SK-N-SH (cell line): ENCODE data around the gene ATG4B. TPM values are rescaled to one million over a fixed set of nuclear protein-coding genes. Genes with fewer than 3 reads are reported as not detected.

ENCODE experiments used
- CTCF ChIA-PET: fragments of 300-600, 350-600 bp; formaldehyde crosslinking; extraction: SDS; loops from one replicate; lab custom pipeline; 2021; lab: Yijun Ruan, JAX
- POLR2A ChIA-PET: fragments of 350-600 bp; sonication (Branson Sonifier 250); formaldehyde crosslinking; extraction: SDS; loops from one replicate; lab custom pipeline; 2020; ENCODE audit warnings: antibody characterized with exemption, inconsistent platforms; lab: Yijun Ruan, JAX
- DNase-seq: peaks from one replicate; pipeline ENCODE4 v3.0.0; 2012
- H2AFZ ChIP-seq: fragments of 200-600 bp; sonication (generic); 2 replicates; pipeline ENCODE4 v1.8.1; 2016; ENCODE audit warnings: antibody characterized with exemption, mild to moderate bottlenecking, low read depth
- H3F3A ChIP-seq: fragments of 200-600 bp; sonication (generic); replicated peaks from 2 replicates; pipeline ENCODE3; 2016; ENCODE audit warnings: antibody characterized with exemption, mild to moderate bottlenecking; ENCODE audit not compliant: insufficient read depth
- H3K27ac ChIP-seq, 2 experiments: fragments of 200-500 bp in 1 of 2; fragments of 200-600 bp in 1 of 2; sonication (Bioruptor generic) in 1 of 2; sonication (generic), shearing (Covaris generic) in 1 of 2; 2 replicates each; pipeline versions ENCODE4 v1.5.1 to v1.6.1; 2014 to 2016; ENCODE audit warnings: low read depth in 2 of 2, inconsistent platforms in 1 of 2, low read length in 1 of 2, mild to moderate bottlenecking in 1 of 2, mixed read lengths in 1 of 2
- H3K27me3 ChIP-seq: fragments of 200-600 bp; sonication (generic), shearing (Covaris generic); 2 replicates; pipeline ENCODE4 v1.6.1; 2016; ENCODE audit warnings: mixed run types; ENCODE audit not compliant: insufficient read depth
- H3K36me3 ChIP-seq, 2 experiments: fragments of 200-500 bp in 1 of 2; fragments of 200-600 bp in 1 of 2; sonication (Bioruptor generic) in 1 of 2; sonication (generic) in 1 of 2; replicated peaks in 1 of 2; 2 replicates each; pipeline versions ENCODE3 to v1.5.1; 2014 to 2016; ENCODE audit warnings: low read length in 1 of 2, mild to moderate bottlenecking in 1 of 2; ENCODE audit not compliant: insufficient read depth in 2 of 2, control insufficient read depth in 1 of 2
- H3K4me1 ChIP-seq, 2 experiments: fragments of 200-500 bp in 1 of 2; fragments of 200-600 bp in 1 of 2; sonication (Bioruptor generic) in 1 of 2; sonication (generic), shearing (Covaris generic) in 1 of 2; 2 replicates each; pipeline versions ENCODE4 v1.5.1 to v1.6.1; 2014 to 2016; ENCODE audit warnings: low read depth in 1 of 2, low read length in 1 of 2, mixed run types in 1 of 2; ENCODE audit not compliant: insufficient read depth in 2 of 2, control insufficient read depth in 1 of 2
- H3K4me2 ChIP-seq: fragments of 200-600 bp; sonication (generic), shearing (Covaris generic); 2 replicates; pipeline ENCODE4 v1.6.1; 2017; ENCODE audit warnings: mixed run types
- H3K4me3 ChIP-seq, 2 experiments: fragments of 200-500 bp in 1 of 2; fragments of 200-600 bp in 1 of 2; sonication (Bioruptor generic) in 1 of 2; sonication (generic), shearing (Covaris generic) in 1 of 2; 2 replicates each; pipeline versions ENCODE4 v1.5.1 to v1.8.1; 2014 to 2016; ENCODE audit warnings: low read depth in 2 of 2, inconsistent platforms in 1 of 2, low read length in 1 of 2, mild to moderate bottlenecking in 1 of 2, mixed read lengths in 1 of 2, moderate library complexity in 1 of 2
- H3K79me2 ChIP-seq: fragments of 200-600 bp; sonication (generic); 2 replicates; pipeline ENCODE4 v1.8.1; 2017; ENCODE audit warnings: mild to moderate bottlenecking; ENCODE audit not compliant: insufficient read depth
- H3K9ac ChIP-seq: fragments of 200-600 bp; sonication (generic); 2 replicates; pipeline ENCODE4 v1.6.1; 2017; ENCODE audit warnings: mixed run types
- H3K9me2 ChIP-seq: fragments of 200-600 bp; sonication (generic); 2 replicates; pipeline ENCODE4 v1.6.1; 2017; ENCODE audit warnings: mixed run types
- H3K9me3 ChIP-seq: fragments of 200-600 bp; sonication (generic); 2 replicates; pipeline ENCODE4 v1.6.1; 2017; ENCODE audit warnings: mixed run types, mild to moderate bottlenecking, moderate library complexity
- H4K20me1 ChIP-seq: fragments of 200-600 bp; sonication (generic); 2 replicates; pipeline ENCODE4 v1.6.1; 2017; ENCODE audit warnings: mild to moderate bottlenecking, mixed run types; ENCODE audit not compliant: insufficient read depth
- CHD2 ChIP-seq: fragments of 150-350 bp; IDR thresholded peaks from 2 replicates; pipeline ENCODE4 v1.6.1; 2018; ENCODE audit warnings: low read length; ENCODE audit not compliant: partially characterized antibody
- ELF1 ChIP-seq: IDR thresholded peaks from 2 replicates; pipeline ENCODE4 v1.4.0; 2012
- EP300 ChIP-seq, 2 experiments: IDR thresholded peaks; 2 replicates each; pipeline versions ENCODE4 v1.4.0 to v1.6.1; 2012; ENCODE audit warnings: borderline replicate concordance in 1 of 2, low read depth in 1 of 2, low read length in 1 of 2
- EZH2phosphoT487 ChIP-seq: fragments of 200-600 bp; sonication (generic); IDR thresholded peaks from 2 replicates; pipeline ENCODE4 v1.6.1; 2017; ENCODE audit warnings: low read depth, mixed run types, mild to moderate bottlenecking, antibody characterized with exemption, moderate library complexity, borderline replicate concordance
- FOSL2 ChIP-seq: IDR thresholded peaks from 2 replicates; pipeline ENCODE4 v1.4.0; 2012; ENCODE audit warnings: low read depth, mild to moderate bottlenecking, moderate library complexity, borderline replicate concordance
- FOXJ3 ChIP-seq: sonication (generic); formaldehyde crosslinking; IDR thresholded peaks from 2 replicates; pipeline ENCODE4 v1.5.1; 2020; ENCODE audit warnings: mild to moderate bottlenecking, missing genetic modification reagents
- GABPA ChIP-seq: IDR thresholded peaks from 2 replicates; pipeline ENCODE4 v1.4.0; 2012; ENCODE audit warnings: low read depth, mild to moderate bottlenecking
- GATA2 ChIP-seq: sonication (generic); formaldehyde crosslinking; IDR thresholded peaks from 2 replicates; pipeline ENCODE4 v1.5.0; 2020; ENCODE audit warnings: mild to moderate bottlenecking, missing genetic modification reagents
- JUND ChIP-seq: IDR thresholded peaks from 2 replicates; pipeline ENCODE4 v1.4.0; 2012
- MXI1 ChIP-seq: IDR thresholded peaks from 2 replicates; pipeline ENCODE4 v1.6.1; 2012; ENCODE audit warnings: mild to moderate bottlenecking, low read depth, low read length, improper control_type of control experiment
- NFIC ChIP-seq: IDR thresholded peaks from 2 replicates; pipeline ENCODE4 v1.4.0; 2012; ENCODE audit warnings: borderline replicate concordance
- NRF1 ChIP-seq: IDR thresholded peaks from 2 replicates; pipeline ENCODE4 v1.6.1; 2012; ENCODE audit warnings: low read depth, mild to moderate bottlenecking, low read length
- PBX3 ChIP-seq: IDR thresholded peaks from 2 replicates; pipeline ENCODE4; 2012
- RAD21 ChIP-seq: IDR thresholded peaks from 2 replicates; pipeline ENCODE4 v1.6.1; 2012; ENCODE audit warnings: mild to moderate bottlenecking, low read length
- RCOR1 ChIP-seq: fragments of 150-350 bp; IDR thresholded peaks from 2 replicates; pipeline ENCODE4 v1.6.1; 2017; ENCODE audit warnings: antibody characterized with exemption, low read length
- RXRA ChIP-seq: IDR thresholded peaks from 2 replicates; pipeline ENCODE4 v1.4.0; 2012; ENCODE audit warnings: low read depth, mild to moderate bottlenecking, borderline replicate concordance
- SIN3A ChIP-seq: IDR thresholded peaks from 2 replicates; pipeline ENCODE4 v1.6.1; 2012; ENCODE audit warnings: low read depth, mild to moderate bottlenecking, low read length, moderate library complexity, borderline replicate concordance
- TAF1 ChIP-seq: IDR thresholded peaks from 2 replicates; pipeline ENCODE4 v1.6.1; 2012; ENCODE audit warnings: low read depth, mild to moderate bottlenecking, low read length, moderate library complexity, borderline replicate concordance
- TCF12 ChIP-seq: IDR thresholded peaks from 2 replicates; pipeline ENCODE4 v1.4.0; 2012
- YY1 ChIP-seq: IDR thresholded peaks from 2 replicates; pipeline ENCODE4 v1.4.0; 2012; ENCODE audit warnings: low read depth, mild to moderate bottlenecking
- ZBTB33 ChIP-seq: IDR thresholded peaks from 2 replicates; pipeline ENCODE4 v1.4.0; 2012; ENCODE audit warnings: low read depth, borderline replicate concordance
- WGBS: methylation state at CpG from one replicate; pipeline ENCODE4 v1.1.6; 2017; ENCODE audit warnings: low lambda C conversion rate; 5-methylcytosine and 5-hydroxymethylcytosine counted together
- polyA plus RNA-seq, 3 experiments: library from polyadenylated mRNA; depleted of rRNA; stranded (reverse); fragments of >200 nt; gene quantifications; 2 replicates each; pipeline ENCODE4 v1.2.3, GENCODE V29; 2012
- TF ChIP-seq, protein P1 (sequence below): IDR thresholded peaks from 2 replicates; pipeline ENCODE4 v1.4.0; 2012; ENCODE audit warnings: low read depth

Gene ATG4B
- polyA plus RNA-seq, 1 of the 3 experiments (the other 2 are of a cell fraction), result 107 TPM

GRCh38 chr2:241680044-241680443 is 42.6 kb downstream of the ATG4B start:
- Histone ChIP-seq H3K4me1 (peaks cover 0 to 19% of the 10 kb centered on the region in 2 experiments; a peak in 2 of 4 replicates), H4K20me1 (peaks cover 7% of the 10 kb centered on the region; the same call in 1 of the 2 replicates), H3F3A (peaks cover 25% of the 10 kb centered on the region), H3K9me2 (no peaks in the 10 kb centered on the region), H3K9ac (no peak overlapping the region), H3K9me3 (no peaks in the 10 kb centered on the region), H3K4me2 (peak overlapping the region; percentile 66; the same call in 1 of the 2 replicates), H2AFZ (no peak overlapping the region), H3K27me3 (no peaks in the 10 kb centered on the region), H3K79me2 (peaks cover 56% of the 10 kb centered on the region), H3K27ac (peak overlapping the region in 1 of 2 experiments; percentile 89; a peak in 2 of 4 replicates), H3K4me3 (no peak overlapping the region), H3K36me3 (peaks cover 33 to 40% of the 10 kb centered on the region in 2 experiments)
- TF ChIP-seq TAF1 (no peak), PBX3 (no peak)
- DNase-seq, result no peak
- WGBS, result 96% methylated on average over 11 of the region's 12 CpGs
- ChIA-PET POLR2A (no interaction called here), CTCF (interaction anchor here (0.8 kb wide), 1 partner anchor 20 kb away, joined by 3 read pairs; no protein-coding TSS in a partner anchor)

GRCh38 chr2:241680827-241681599 is 43.5 kb downstream of the ATG4B start:
- no peak for DNase-seq
- TF ChIP-seq, protein P1, sequence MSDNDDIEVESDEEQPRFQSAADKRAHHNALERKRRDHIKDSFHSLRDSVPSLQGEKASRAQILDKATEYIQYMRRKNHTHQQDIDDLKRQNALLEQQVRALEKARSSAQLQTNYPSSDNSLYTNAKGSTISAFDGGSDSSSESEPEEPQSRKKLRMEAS, result peak; percentile 73
- TF ChIP-seq ZBTB33 (no peak), FOSL2 (peak; percentile 94), ELF1 (no peak), FOXJ3 (CRISPR knock-in tag) (no peak), CHD2 (no peak), RAD21 (no peak), GATA2 (CRISPR knock-in tag) (no peak), NRF1 (no peak), MXI1 (no peak), RCOR1 (no peak), SIN3A (peak; percentile 70; the same call in 1 of the 2 replicates), EZH2phosphoT487 (no peak), YY1 (no peak), TAF1 (no peak), TCF12 (peak; percentile 77), RXRA (peak; percentile 84; the same call in 1 of the 2 replicates), JUND (peak; percentile 84), PBX3 (peak; percentile 61; the same call in 1 of the 2 replicates), NFIC (peak; percentile 92), GABPA (no peak), EP300 (IDR thresholded peaks at IDR 0.05; ENCODE audit: borderline replicate concordance in 1 of 2, low read depth in 1 of 2, low read length in 1 of 2) (peak in 1 of 2 experiments; percentile 29; a peak in 1 of 4 replicates)
- WGBS, result 53% methylated on average over 14 of the region's 14 CpGs
- CTCF ChIA-PET, result no interaction called here
- peaks cover 25% of the 10 kb centered on the region for H3F3A ChIP-seq
- no peak overlapping the region; a peak in 1 of 4 replicates for H3K4me3 ChIP-seq
- H3K36me3 ChIP-seq, result peaks cover 26 to 41% of the 10 kb centered on the region in 2 experiments
- peaks cover 65% of the 10 kb centered on the region for H3K79me2 ChIP-seq
- H3K4me2 ChIP-seq, result peak overlapping the region; percentile 66
- no peaks in the 10 kb centered on the region for H3K27me3 ChIP-seq
- no peaks in the 10 kb centered on the region for H3K9me3 ChIP-seq
- H3K9me2 ChIP-seq, result no peaks in the 10 kb centered on the region
- peaks cover 7% of the 10 kb centered on the region; the same call in 1 of the 2 replicates for H4K20me1 ChIP-seq
- peaks cover 3 to 24% of the 10 kb centered on the region in 2 experiments; a peak in 3 of 4 replicates for H3K4me1 ChIP-seq
- no peak overlapping the region for H2AFZ ChIP-seq
- H3K27ac ChIP-seq, result peak overlapping the region; percentile 11 to 89; a peak in 2 of 4 replicates
- POLR2A ChIA-PET, result no interaction called here
- peak overlapping the region; percentile 56; the same call in 1 of the 2 replicates for H3K9ac ChIP-seq
